Uterus (tissue), 4 donors: Measurements from ENCODE around the gene MYBPC2. TPM values are rescaled to one million over a fixed set of nuclear protein-coding genes. Genes with fewer than 3 reads are reported as not detected.

Experiments
- DNase-seq, 2 donors: peaks; one replicate each; pipeline ENCODE4 v3.0.0-alpha.2; 2019 to 2020
- H3K27ac ChIP-seq, 2 donors: fragments of 200-600 bp; sonication (generic); 1 replicate in 1 of 2; 2 replicates in 1 of 2; pipeline ENCODE4 v1.5.1; 2016 to 2018
- H3K27me3 ChIP-seq, 2 donors: fragments of 200-600 bp; sonication (generic); one replicate each; pipeline ENCODE4 v1.5.1; 2018 to 2019; ENCODE audit warnings: control low read depth in 1 of 2
- H3K36me3 ChIP-seq, 2 donors: fragments of 200-600 bp; sonication (generic); one replicate each; pipeline ENCODE4 v1.5.1; 2019; ENCODE audit warnings: control low read depth in 1 of 2
- H3K4me1 ChIP-seq, 2 donors: fragments of 200-600 bp; sonication (generic); one replicate each; pipeline ENCODE4 v1.5.1; 2018 to 2019; ENCODE audit warnings: control low read depth in 1 of 2
- H3K4me3 ChIP-seq, 2 donors: fragments of 200-600 bp; sonication (generic); 1 replicate in 1 of 2; 2 replicates in 1 of 2; pipeline ENCODE4 v1.5.1; 2018 to 2019; ENCODE audit warnings: mild to moderate bottlenecking in 1 of 2
- H3K9me3 ChIP-seq, 2 donors: fragments of 200-600 bp; sonication (generic); one replicate each; pipeline ENCODE4 v1.5.1; 2019; ENCODE audit warnings: control low read depth in 1 of 2
- POLR2A ChIP-seq, 2 donors: fragments of 450-650 bp; IDR thresholded peaks; one replicate each; pipeline ENCODE4 v1.6.1; 2016; ENCODE audit warnings: antibody characterized with exemption in 2 of 2, mild to moderate bottlenecking in 1 of 2, moderate library complexity in 1 of 2
- intact Hi-C: fragments of 100-400 bp; cut with DNase I; formaldehyde crosslinking; loops from one replicate; pipeline ENCODE4 v1.15.1; 2023; ENCODE audit warnings: low total_unique reads
- total RNA-seq, 4 donors: library from RNA; depleted of rRNA in 3 of 4; stranded (reverse); fragments of >200 nt in 3 of 4; gene quantifications; one replicate each; pipeline versions ENCODE4 v1.1.0 to v1.2.4, GENCODE V29; 2014 to 2023
- TF ChIP-seq, protein P1 (sequence below), 4 experiments: fragments of 200-600 bp in 2 of 4; fragments of 450-650 bp in 2 of 4; sonication (generic) in 2 of 4; IDR thresholded peaks; one replicate each; pipeline ENCODE4 v1.5.1; 2016 to 2019; ENCODE audit warnings: antibody characterized with exemption in 4 of 4, mild to moderate bottlenecking in 2 of 4, moderate library complexity in 1 of 4
- donor health status: DM: yes; HTN: yes; CAD: no.

Gene MYBPC2
- total RNA-seq, 4 donors from 2014 or later: 0.24 to 0.28 TPM; not detected in 2

DNA sequence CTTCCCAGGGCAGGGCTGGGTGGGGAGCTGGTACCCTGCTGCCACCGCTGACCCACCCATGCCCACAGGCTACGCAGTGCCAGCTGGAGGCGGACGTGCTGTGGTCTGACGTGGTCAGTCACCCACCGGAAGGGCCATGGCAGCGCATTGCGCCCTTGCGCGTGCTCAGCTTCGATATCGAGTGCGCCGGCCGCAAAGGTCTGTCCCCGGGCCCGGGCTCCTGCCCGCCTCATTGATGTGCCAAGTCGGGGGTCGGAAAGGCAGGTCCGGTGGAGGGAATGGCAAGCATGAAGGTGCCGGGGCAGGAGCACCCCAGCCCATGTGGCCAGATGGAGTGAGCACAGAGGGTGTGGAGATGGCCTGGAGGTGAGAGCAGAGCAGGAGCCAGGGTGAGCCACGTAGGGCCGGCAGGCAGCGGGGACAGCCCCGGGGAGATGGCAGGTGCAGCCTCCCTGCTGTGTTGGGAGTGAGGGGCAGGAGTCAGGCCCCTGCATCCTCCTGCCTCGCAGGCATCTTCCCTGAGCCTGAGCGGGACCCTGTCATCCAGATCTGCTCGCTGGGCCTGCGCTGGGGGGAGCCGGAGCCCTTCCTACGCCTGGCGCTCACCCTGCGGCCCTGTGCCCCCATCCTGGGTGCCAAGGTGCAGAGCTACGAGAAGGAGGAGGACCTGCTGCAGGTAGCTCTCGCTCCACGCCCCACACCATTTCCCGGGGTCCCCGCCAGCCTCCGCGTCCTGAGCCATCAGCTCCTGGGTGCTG lies 30.0 kb upstream of the MYBPC2 start:
- no peaks in the 10 kb centered on the region for H3K36me3 ChIP-seq
- H3K4me1 ChIP-seq: no peaks in the 10 kb centered on the region
- intact Hi-C loops: no loop called here
- H3K4me3 ChIP-seq: no peak overlapping the region
- no peak for DNase-seq
- TF ChIP-seq POLR2A (IDR thresholded peaks at IDR 0.05): no peak
- TF ChIP-seq, protein P1, sequence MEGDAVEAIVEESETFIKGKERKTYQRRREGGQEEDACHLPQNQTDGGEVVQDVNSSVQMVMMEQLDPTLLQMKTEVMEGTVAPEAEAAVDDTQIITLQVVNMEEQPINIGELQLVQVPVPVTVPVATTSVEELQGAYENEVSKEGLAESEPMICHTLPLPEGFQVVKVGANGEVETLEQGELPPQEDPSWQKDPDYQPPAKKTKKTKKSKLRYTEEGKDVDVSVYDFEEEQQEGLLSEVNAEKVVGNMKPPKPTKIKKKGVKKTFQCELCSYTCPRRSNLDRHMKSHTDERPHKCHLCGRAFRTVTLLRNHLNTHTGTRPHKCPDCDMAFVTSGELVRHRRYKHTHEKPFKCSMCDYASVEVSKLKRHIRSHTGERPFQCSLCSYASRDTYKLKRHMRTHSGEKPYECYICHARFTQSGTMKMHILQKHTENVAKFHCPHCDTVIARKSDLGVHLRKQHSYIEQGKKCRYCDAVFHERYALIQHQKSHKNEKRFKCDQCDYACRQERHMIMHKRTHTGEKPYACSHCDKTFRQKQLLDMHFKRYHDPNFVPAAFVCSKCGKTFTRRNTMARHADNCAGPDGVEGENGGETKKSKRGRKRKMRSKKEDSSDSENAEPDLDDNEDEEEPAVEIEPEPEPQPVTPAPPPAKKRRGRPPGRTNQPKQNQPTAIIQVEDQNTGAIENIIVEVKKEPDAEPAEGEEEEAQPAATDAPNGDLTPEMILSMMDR (IDR thresholded peaks at IDR 0.05): no peak
- no peak overlapping the region for H3K27ac ChIP-seq
- H3K9me3 ChIP-seq: no peaks in the 10 kb centered on the region
- H3K27me3 ChIP-seq: no peaks in the 10 kb centered on the region

DNA sequence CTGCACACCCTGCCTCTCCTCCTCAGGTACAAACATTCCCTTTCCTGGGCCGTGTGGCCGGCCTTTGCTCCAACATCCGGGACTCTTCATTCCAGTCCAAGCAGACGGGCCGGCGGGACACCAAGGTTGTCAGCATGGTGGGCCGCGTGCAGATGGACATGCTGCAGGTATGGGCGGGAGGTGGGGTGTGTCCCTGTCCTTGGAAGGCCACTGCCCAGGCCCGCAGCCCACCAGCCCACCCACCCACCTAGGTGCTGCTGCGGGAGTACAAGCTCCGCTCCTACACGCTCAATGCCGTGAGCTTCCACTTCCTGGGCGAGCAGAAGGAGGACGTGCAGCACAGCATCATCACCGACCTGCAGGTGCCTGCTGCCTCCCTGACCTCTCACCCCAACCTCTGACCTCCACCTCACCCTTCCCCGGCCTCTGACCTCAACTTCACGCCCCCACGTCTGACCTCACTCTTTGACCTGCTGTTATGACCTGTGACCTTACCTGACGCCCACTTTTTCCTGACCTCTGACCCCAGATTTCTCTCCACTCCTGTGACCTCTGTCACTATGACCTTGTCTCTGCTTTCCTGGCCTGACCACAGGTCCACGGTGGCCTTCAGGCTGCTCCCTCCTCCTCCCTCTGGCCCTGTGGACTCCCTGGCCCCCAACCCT lies 26.4 kb upstream of the MYBPC2 start:
- TF ChIP-seq POLR2A (IDR thresholded peaks at IDR 0.05): no peak
- TF ChIP-seq, protein P1 (IDR thresholded peaks at IDR 0.05): no peak
- Histone ChIP-seq H3K9me3 (no peaks in the 10 kb centered on the region), H3K4me3 (no peak overlapping the region), H3K36me3 (no peaks in the 10 kb centered on the region), H3K27me3 (no peaks in the 10 kb centered on the region), H3K27ac (no peak overlapping the region), H3K4me1 (no peaks in the 10 kb centered on the region)
- intact Hi-C loops: no loop called here
- DNase-seq: no peak

DNA sequence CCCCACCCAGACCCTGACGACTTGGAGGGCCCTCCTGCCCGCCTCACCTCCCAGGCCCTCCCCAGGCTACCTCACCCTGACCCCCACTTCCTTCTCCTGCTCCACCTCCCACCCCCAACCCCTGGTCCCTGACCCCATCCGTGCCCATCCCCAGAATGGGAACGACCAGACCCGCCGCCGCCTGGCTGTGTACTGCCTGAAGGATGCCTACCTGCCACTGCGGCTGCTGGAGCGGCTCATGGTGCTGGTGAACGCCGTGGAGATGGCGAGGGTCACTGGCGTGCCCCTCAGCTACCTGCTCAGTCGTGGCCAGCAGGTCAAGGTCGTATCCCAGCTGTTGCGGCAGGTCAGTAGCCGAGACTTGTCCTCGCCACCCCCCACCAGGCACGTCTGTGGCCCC lies 25.9 kb upstream of the MYBPC2 start:
- no peaks in the 10 kb centered on the region for H3K4me1 ChIP-seq
- H3K9me3 ChIP-seq: no peaks in the 10 kb centered on the region
- H3K4me3 ChIP-seq: no peak overlapping the region
- no peaks in the 10 kb centered on the region for H3K36me3 ChIP-seq
- DNase-seq: no peak
- no peaks in the 10 kb centered on the region for H3K27me3 ChIP-seq
- TF ChIP-seq, protein P1 (IDR thresholded peaks at IDR 0.05): no peak
- TF ChIP-seq POLR2A (IDR thresholded peaks at IDR 0.05): no peak
- no peak overlapping the region for H3K27ac ChIP-seq
- intact Hi-C loops: no loop called here

DNA sequence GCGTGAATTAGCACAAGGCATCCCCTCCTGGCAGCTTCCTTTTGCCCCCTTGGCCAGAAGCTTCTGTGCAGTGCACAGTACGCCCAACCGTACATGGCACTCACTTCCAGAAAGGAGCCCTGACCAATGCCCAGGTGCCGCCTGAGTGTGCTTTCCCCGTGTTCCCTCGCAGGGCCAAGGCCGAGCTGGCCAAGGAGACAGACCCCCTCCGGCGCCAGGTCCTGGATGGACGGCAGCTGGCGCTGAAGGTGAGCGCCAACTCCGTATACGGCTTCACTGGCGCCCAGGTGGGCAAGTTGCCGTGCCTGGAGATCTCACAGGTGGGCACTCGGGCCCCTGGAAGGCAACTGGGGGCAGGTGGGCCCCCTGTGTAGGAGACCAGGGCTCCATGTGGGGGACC lies 23.3 kb upstream of the MYBPC2 start:
- no peak overlapping the region for H3K4me3 ChIP-seq
- H3K27me3 ChIP-seq: no peaks in the 10 kb centered on the region
- intact Hi-C loops: no loop called here
- no peaks in the 10 kb centered on the region for H3K36me3 ChIP-seq
- no peaks in the 10 kb centered on the region for H3K9me3 ChIP-seq
- H3K27ac ChIP-seq: no peak overlapping the region
- H3K4me1 ChIP-seq: no peaks in the 10 kb centered on the region
- no peak for DNase-seq
- TF ChIP-seq, protein P1 (IDR thresholded peaks at IDR 0.05): no peak
- TF ChIP-seq POLR2A (IDR thresholded peaks at IDR 0.05): no peak

DNA sequence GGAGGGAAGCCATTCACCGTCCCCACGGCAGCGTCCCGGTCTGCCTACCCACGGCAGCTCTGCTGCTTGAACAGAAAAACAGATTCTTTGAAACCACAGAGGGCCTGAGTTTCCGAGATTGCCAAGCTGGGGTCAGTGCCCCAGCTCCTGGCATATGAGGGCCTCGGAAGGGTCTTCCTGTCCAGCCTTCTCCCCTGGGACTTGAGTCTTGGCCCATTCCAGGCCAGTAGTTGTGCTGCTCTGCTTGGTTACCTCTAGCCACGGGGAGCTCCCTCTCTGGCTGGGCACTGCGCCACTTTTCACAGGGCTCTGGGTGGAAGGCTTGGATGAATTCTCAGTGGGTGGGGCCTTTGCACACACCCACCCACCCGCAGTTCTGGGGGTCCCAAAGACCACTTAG lies 22.6 kb upstream of the MYBPC2 start:
- no peaks in the 10 kb centered on the region for H3K4me1 ChIP-seq
- H3K9me3 ChIP-seq: no peaks in the 10 kb centered on the region
- DNase-seq: no peak
- no peak overlapping the region for H3K4me3 ChIP-seq
- no peaks in the 10 kb centered on the region for H3K36me3 ChIP-seq
- no peak for TF ChIP-seq POLR2A (IDR thresholded peaks at IDR 0.05)
- TF ChIP-seq, protein P1 (IDR thresholded peaks at IDR 0.05): no peak
- no peak overlapping the region for H3K27ac ChIP-seq
- no peaks in the 10 kb centered on the region for H3K27me3 ChIP-seq
- intact Hi-C loops: loop anchor here (5.0 kb wide), 1 partner anchor 43 kb away; the partner anchor contains the start of gene NAPSA
